SK-N-MC (cell line): Measurements from ENCODE around the gene CPNE8.

Source experiments
- DNase-seq: peaks from one replicate; pipeline ENCODE4 v3.0.0-alpha.2; 2011; ENCODE audit warnings: low read depth, low spot score
- H3K27ac ChIP-seq: fragments of 200-600 bp; sonication (generic); 2 replicates; pipeline ENCODE4 v1.5.1; 2016; ENCODE audit warnings: mixed run types
- H3K36me3 ChIP-seq: fragments of 200-600 bp; sonication (generic); 2 replicates; pipeline ENCODE4 v1.6.1; 2017; ENCODE audit warnings: antibody characterized with exemption, low read length, mixed read lengths; ENCODE audit not compliant: insufficient read depth
- H3K4me3 ChIP-seq: fragments of 200-600 bp; sonication (generic); 2 replicates; pipeline ENCODE4 v1.5.1; 2016
- H3K9ac ChIP-seq: fragments of 200-600 bp; sonication (generic); 2 replicates; pipeline ENCODE4 v1.8.0; 2017; ENCODE audit warnings: mixed run types, mixed read lengths; ENCODE audit not compliant: insufficient read length
- H3K9me3 ChIP-seq: fragments of 200-600 bp; sonication (generic); 2 replicates; pipeline ENCODE4 v1.6.1; 2017; ENCODE audit warnings: low read depth, mild to moderate bottlenecking, antibody characterized with exemption, low read length, moderate library complexity, mixed read lengths
- EZH2 ChIP-seq: fragments of 200-600 bp; sonication (generic); IDR thresholded peaks from one replicate; pipeline ENCODE4 v1.6.1; 2017; ENCODE audit warnings: antibody characterized with exemption
- FOXP2 ChIP-seq: optimal IDR thresholded peaks from 2 replicates; pipeline ENCODE3; 2011; ENCODE audit warnings: mild to moderate bottlenecking, moderate library complexity; ENCODE audit not compliant: insufficient read depth; ENCODE audit errors: extremely low read length, control extremely low read depth
- POLR2AphosphoS5 ChIP-seq: IDR thresholded peaks from 2 replicates; pipeline ENCODE4 v1.6.1; 2012; ENCODE audit warnings: mild to moderate bottlenecking, low read depth, low read length, borderline replicate concordance

CPNE8 gene

DNA sequence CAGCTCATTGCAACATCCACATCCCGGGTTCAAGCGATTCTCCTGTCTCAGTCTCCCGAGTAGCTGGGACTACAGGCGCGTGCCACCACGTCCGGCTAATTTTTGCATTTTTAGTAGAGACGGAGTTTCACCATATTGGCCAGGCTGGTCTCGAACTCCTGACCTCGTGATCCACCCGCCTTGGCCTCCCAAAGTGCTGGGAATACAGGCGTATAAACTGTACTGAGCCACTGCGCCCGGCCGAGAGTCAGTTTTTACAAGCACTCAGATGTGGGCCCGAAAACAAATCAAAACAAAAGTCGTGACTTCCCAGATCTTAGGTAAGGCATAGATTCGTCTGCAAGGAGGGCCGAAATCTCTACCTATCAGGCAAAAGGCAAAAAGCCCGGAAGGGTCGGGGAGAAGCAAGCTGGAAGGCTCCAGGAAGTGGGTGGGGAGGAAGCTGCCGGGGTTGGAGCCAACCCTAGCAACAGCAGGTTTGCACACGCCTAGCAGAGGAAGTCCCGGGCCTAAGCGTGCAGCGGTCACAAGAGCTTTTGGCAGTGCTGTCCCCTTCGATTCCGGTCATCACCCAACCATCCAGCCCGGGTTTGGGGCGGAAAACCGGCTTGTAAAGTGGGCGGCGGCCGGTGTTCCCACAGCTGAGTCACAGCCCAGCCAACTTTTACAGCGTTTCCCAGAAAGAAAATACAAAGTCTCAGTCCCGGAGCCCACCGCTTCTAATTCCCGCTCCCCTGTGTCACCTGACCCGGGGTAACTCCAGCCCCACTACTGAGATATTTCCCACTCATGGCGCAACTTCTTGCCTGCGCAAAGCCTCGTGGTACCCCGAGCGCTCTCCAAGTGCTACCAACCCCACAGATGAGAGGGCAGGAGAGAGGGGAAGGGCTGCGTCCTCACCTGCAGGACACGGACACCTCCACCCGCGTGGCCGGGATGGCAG lies 583 bp downstream of the CPNE8 start:
- H3K9ac ChIP-seq = no peak overlapping the region
- no peak for DNase-seq
- TF ChIP-seq POLR2AphosphoS5 (no peak), FOXP2 (no peak), EZH2 (no peak)
- no peaks in the 10 kb centered on the region for H3K9me3 ChIP-seq
- no peak overlapping the region for H3K27ac ChIP-seq
- H3K4me3 ChIP-seq = peak overlapping the region; percentile 85
- H3K36me3 ChIP-seq = no peaks in the 10 kb centered on the region

- no peaks in the 10 kb centered on the region for H3K36me3 ChIP-seq
- no peak overlapping the region for H3K9ac ChIP-seq
- DNase-seq = no peak
- H3K4me3 ChIP-seq = no peak overlapping the region
- TF ChIP-seq FOXP2 (no peak), EZH2 (no peak), POLR2AphosphoS5 (no peak)
- H3K27ac ChIP-seq = no peak overlapping the region
- H3K9me3 ChIP-seq = no peaks in the 10 kb centered on the region
These were observed 1.8 kb downstream of the CPNE8 start for GRCh38 chr12:38903596-38903995.

- TF ChIP-seq EZH2 (no peak), FOXP2 (no peak), POLR2AphosphoS5 (no peak)
- Histone ChIP-seq H3K36me3 (no peaks in the 10 kb centered on the region), H3K27ac (no peak overlapping the region), H3K4me3 (no peak overlapping the region), H3K9me3 (no peaks in the 10 kb centered on the region), H3K9ac (no peak overlapping the region)
- DNase-seq = no peak
These were observed 7.2 kb downstream of the CPNE8 start for GRCh38 chr12:38898001-38898684.

GRCh38 chr12:38895446-38895845 lies 9.9 kb downstream of the CPNE8 start:
- no peak overlapping the region for H3K27ac ChIP-seq

GRCh38 chr12:38892976-38893375 lies 12.4 kb downstream of the CPNE8 start:
- no peak overlapping the region for H3K4me3 ChIP-seq
- no peaks in the 10 kb centered on the region for H3K36me3 ChIP-seq
- DNase-seq = no peak
- TF ChIP-seq FOXP2 = no peak
- no peak for TF ChIP-seq POLR2AphosphoS5
- TF ChIP-seq EZH2 = no peak
- no peak overlapping the region for H3K9ac ChIP-seq
- H3K27ac ChIP-seq = no peak overlapping the region
- no peaks in the 10 kb centered on the region for H3K9me3 ChIP-seq

More at GRCh38 chr12:38895446-38895845, 9.9 kb downstream of the CPNE8 start:
- DNase-seq = no peak
- Histone ChIP-seq H3K9ac (no peak overlapping the region), H3K4me3 (no peak overlapping the region), H3K9me3 (no peaks in the 10 kb centered on the region), H3K36me3 (no peaks in the 10 kb centered on the region)
- no peak for TF ChIP-seq POLR2AphosphoS5
- no peak for TF ChIP-seq EZH2
- TF ChIP-seq FOXP2 = no peak

DNA sequence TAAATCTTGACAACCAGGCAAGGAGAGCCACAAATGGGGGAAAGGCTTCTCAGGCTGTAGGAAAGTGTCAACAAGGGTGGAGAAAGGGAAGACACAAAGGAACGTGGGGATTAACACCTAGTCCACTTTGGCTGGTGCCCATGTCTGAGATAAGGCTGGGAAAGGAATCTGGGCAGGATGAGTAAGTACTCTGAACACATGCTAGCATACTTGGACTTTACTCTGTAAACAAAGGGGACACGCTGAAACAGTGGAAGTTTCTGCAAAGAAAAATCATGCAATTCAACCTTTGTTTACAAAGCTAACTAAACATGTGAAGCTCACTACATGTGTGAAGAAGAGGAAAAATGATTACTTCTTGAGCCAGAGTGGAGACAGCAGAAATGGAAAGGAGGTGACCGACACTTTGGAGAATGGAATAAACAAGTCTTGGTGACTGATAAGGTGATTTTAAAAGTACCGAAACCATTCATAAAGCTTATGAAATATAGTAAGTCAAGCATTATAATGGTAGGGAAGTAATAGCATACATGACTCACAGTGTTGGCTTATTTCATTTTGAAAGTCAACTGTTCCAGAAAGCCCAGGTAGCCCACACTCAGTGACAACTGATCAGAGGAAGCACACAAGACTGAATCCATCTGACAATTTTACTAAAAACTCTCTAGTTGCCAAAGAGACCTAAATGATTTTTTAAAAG lies 13.2 kb downstream of the CPNE8 start:
- TF ChIP-seq FOXP2 (no peak), EZH2 (no peak), POLR2AphosphoS5 (no peak)
- Histone ChIP-seq H3K9ac (no peak overlapping the region), H3K4me3 (no peak overlapping the region), H3K36me3 (no peaks in the 10 kb centered on the region), H3K27ac (no peak overlapping the region), H3K9me3 (no peaks in the 10 kb centered on the region)
- DNase-seq = no peak

GRCh38 chr12:38890102-38890855 lies 15.1 kb downstream of the CPNE8 start:
- no peak overlapping the region for H3K27ac ChIP-seq
- TF ChIP-seq FOXP2 (no peak), POLR2AphosphoS5 (no peak)
- no peak overlapping the region for H3K9ac ChIP-seq
- H3K36me3 ChIP-seq = no peaks in the 10 kb centered on the region
- no peaks in the 10 kb centered on the region for H3K9me3 ChIP-seq
- no peak overlapping the region for H3K4me3 ChIP-seq
- no peak for DNase-seq
